RPMI7951 (cell line): ENCODE results near the gene NSD2. TPM values are rescaled to one million over a fixed set of nuclear protein-coding genes. Genes with fewer than 3 reads are reported as not detected.
A peak's percentile ranks its signal among the peaks of the same experiment; 100 is the strongest.
"Not testable (repeated sequence)": the region's sequence is repeated elsewhere in the genome, so short reads cannot be mapped to it uniquely, and the experiment has no call there.

Experiments
- DNase-seq: peaks from one replicate; pipeline ENCODE4 v3.0.0-alpha.2; 2012; ENCODE audit warnings: low read depth
- total RNA-seq: library from RNA; depleted of rRNA; stranded (reverse); fragments of >200 nt; shearing (Covaris generic); gene quantifications from 2 replicates; pipeline ENCODE4 v1.2.3, GENCODE V29; 2014

NSD2 gene
- total RNA-seq, 1 experiment from 2014 or later: 45.1 TPM

GRCh38 chr4:1899149-1900086 is 28.2 kb downstream of the NSD2 start:
- peak; percentile 65 for DNase-seq

- DNase-seq: no peak
Observed at GRCh38 chr4:1900087-1900433, 28.9 kb downstream of the NSD2 start.

- DNase-seq: no peak
Observed at GRCh38 chr4:1900624-1901023, 29.4 kb downstream of the NSD2 start.

- no peak for DNase-seq
Observed at GRCh38 chr4:1901127-1901526, 29.9 kb downstream of the NSD2 start.

- DNase-seq: no peak
Observed at GRCh38 chr4:1902243-1902642, 31.1 kb downstream of the NSD2 start.

- DNase-seq: no peak
Observed at GRCh38 chr4:1903035-1903434, 31.8 kb downstream of the NSD2 start.

GRCh38 chr4:1904042-1904441 is 32.8 kb downstream of the NSD2 start:
- no peak for DNase-seq

- DNase-seq: no peak
Observed at GRCh38 chr4:1907848-1908525, 36.8 kb downstream of the NSD2 start.

GRCh38 chr4:1909696-1910095 is 38.5 kb downstream of the NSD2 start:
- not testable (repeated sequence) for DNase-seq

GRCh38 chr4:1910643-1911042 is 39.5 kb downstream of the NSD2 start:
- DNase-seq: peak; percentile 26

GRCh38 chr4:1911316-1911715 is 40.1 kb downstream of the NSD2 start:
- DNase-seq: not testable (repeated sequence)

- DNase-seq: no peak
Observed at GRCh38 chr4:1922821-1923220, 51.6 kb downstream of the NSD2 start.

- DNase-seq: no peak
Observed at GRCh38 chr4:1927675-1928074, 56.5 kb downstream of the NSD2 start.

- DNase-seq: peak; percentile 39
Observed at GRCh38 chr4:1928356-1929239, 57.4 kb downstream of the NSD2 start.

GRCh38 chr4:1932736-1933135 is 61.5 kb downstream of the NSD2 start:
- DNase-seq: no peak

GRCh38 chr4:1933700-1934099 is 62.5 kb downstream of the NSD2 start:
- no peak for DNase-seq

GRCh38 chr4:1937550-1937949 is 66.4 kb downstream of the NSD2 start:
- no peak for DNase-seq

- DNase-seq: no peak
Observed at GRCh38 chr4:1938027-1938426, 66.8 kb downstream of the NSD2 start.

GRCh38 chr4:1939664-1940509 is 68.7 kb downstream of the NSD2 start:
- DNase-seq: peak; percentile 78

- no peak for DNase-seq
Observed at GRCh38 chr4:1940566-1940965, 69.4 kb downstream of the NSD2 start.

- DNase-seq: no peak
Observed at GRCh38 chr4:1943928-1944327, 72.7 kb downstream of the NSD2 start.
